ENCODE results near the gene NEDD9. TPM values are rescaled to one million over a fixed set of nuclear protein-coding genes. Genes with fewer than 3 reads are reported as not detected.

NEDD9 gene
- total RNA-seq, 1 donor from 2014 or later: 39.1 TPM

DNA sequence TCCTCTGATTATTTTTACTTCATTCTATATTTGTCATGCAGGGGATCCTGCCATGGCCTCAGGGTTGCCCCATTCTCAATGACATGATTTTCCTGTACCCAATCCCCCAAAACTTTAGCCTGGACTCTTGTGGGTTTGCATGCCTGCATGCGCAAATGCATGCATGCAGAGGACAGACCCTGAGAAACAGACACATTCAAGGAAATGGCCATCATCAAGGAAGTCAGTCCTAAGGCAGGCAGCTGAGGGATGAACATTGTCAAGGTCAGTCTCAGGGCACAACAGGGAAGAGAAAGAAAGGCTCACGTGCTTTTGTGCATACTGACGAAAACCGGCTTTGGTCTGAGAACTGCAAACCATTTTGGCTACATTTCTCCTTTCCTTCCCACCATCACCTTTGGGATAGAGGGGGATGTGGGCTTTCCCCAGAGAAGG, 13.1 kb downstream of the NEDD9 start:
- no peak for DNase-seq (ENCODE audit: low spot score in 2 of 2)
- FAIRE-seq: no peak

DNA sequence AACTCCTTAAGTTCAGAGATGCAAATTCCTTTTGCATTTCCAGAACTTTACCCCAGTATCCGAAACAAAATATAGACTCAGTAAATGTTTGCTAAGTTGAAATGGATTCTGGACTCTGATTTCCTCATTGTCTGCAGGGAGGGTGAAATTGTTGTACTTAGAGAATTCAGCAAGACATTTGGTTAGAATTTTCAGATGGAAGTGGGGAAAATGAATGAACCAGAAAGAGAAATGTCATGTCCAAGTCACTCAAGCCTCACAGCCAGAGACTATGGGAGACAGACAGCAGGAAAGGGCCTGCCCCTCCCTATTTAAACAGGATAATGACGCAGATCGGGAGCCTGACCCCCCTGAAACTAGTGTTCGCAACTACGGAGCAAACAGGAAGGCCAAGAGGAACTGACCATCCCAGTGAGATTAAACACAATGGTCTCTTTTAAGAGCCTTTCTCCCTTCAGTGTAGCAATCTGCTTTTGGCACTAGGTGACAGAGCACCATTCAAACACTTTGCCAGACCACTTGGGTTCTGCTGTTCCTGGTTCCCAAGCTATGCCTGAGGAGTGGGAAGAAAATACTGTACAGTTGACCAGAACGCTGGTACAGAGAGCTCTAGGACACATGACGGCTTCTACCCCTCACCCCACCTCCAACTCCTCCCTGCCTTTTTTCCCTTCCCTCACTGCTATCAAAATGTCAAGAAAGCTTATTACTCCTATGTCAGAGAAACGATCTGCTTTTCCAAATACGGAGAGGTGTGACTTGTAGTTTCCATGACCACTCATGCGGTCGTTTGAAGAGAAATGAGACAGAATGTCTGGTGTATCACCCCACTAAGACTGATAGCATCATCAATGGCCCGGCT, 13.7 kb downstream of the NEDD9 start:
- DNase-seq (ENCODE audit: low spot score in 2 of 2) (no peak), FAIRE-seq (no peak)

DNA sequence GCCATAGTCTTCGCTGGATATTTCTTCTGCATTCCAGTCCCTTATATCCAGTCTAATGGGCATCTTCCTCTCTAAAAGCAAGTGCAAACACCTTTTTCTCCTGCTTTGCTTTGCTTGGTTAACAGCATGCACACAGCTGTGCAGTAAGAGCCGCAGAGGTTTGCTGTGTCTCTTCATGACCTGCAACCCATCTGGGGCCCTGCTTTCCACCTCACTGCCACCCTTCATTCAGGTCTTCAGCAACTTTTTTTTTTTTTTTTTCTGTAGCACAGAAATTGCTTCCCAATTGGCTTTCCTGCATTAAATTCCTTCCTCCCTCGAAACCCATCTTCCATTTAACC, 14.4 kb downstream of the NEDD9 start:
- DNase-seq (ENCODE audit: low spot score in 2 of 2) (no peak), FAIRE-seq (no peak)

DNA sequence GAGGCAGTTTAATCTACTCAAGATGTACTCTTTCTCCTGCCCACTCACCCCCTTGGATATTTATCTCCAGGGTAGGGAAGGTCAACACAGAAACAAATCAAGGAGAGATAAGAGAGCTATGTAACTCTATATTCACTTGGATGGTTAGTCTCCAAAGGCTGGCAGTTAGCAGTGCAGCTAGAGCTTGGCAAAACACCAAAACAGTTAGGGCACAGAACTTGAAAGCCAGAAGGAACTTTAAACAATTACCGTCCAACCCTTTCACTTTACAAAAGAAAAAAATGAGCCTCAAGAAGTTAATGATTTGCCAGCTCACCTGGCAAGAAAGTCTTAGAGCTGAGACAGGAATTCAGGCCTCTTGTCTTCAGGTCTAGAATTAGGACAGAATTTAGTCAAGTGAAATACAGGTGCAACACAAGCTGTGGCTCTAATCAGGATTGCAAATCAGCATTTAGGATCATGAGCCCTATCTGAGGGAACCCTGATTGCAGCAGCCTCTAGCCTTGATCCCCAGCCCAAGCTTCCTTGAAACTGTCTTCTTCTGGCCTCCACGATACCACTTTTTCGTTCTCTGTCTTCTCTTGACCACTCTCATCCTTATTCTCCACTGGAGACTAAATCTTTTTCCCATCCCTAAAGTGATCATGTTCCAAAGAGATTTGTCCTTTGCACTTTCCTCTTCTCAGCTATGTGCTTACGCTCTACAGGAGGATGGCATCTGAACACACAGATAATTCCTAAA, 14.9 kb downstream of the NEDD9 start:
- FAIRE-seq: no peak
- no peak for DNase-seq (ENCODE audit: low spot score in 2 of 2)

DNA sequence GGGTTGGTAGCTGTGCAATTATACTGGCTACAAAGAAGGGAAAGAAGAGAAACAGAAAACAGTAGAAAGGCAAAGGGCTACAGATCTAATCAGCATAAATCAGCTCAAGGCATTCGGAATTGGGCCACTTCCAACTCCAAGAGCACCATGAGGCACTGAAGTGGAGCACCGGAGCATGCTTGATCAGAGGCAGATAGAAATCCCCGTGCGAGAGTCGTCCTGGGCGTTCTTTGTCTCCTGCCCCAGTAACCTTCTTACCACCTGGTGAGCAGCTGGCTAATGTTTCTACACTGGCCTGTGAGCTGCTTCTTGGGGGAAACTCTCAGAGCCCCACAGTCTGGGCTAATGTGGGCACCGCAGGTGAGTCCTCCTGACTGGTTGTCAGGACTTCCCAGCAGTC, 16.7 kb downstream of the NEDD9 start:
- DNase-seq (ENCODE audit: low spot score in 2 of 2) (no peak), FAIRE-seq (no peak)

DNA sequence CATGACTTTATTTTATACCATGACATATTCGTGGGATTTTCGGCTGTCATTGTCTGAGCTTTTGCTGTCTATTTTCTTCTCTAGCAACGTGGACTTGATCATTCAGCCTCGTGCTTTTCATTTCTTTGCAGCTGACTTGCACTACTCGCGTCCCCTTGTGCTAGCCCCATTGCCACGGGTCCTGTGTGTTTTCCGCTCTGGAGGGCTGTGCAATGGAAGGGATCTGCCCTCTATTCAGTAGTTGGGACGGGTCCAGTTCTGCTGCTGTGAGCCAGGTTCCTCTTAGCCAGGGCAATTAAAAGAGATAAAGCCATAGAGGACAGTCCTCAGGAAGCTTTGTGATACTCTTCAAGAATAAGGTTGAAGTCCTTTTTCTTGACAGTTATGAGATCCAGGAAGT, 17.6 kb downstream of the NEDD9 start:
- no peak for DNase-seq (ENCODE audit: low spot score in 2 of 2)
- FAIRE-seq: no peak

DNA sequence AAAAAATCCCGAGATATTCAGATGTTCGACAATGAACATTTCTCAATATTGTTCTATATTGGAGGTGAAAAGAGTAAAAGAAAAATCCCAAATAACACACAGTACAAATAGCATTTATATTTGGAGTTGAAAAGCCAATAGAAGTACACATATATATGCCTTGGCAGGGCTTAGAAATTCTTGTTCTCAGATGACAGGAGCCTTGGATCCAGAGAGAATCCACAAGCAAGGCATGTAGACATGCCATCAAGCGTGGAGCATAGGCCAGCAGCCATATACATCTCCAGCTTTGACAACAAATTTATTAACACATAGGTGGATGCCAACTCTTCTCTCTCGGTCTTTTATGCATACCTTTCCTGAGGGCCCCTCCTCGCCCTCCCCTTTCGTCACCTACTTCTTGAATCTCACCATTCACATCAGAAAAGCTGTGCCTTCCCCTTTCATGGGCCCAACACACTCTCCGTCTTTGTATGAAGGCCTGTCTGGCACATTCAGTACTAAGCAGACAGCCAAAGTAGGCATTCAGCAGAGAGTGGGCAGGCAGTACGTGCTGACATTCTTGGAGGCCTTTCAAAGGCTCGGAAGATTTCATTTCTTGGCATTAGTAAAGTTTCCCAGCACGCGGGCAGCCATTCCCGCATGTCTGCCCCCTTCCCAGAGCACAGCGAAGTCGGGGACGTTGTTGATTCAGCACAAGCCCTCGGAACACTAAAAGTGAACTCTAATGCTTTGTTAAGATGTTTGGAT, 18.2 kb downstream of the NEDD9 start:
- no peak for FAIRE-seq
- DNase-seq (ENCODE audit: low spot score in 2 of 2): no peak

DNA sequence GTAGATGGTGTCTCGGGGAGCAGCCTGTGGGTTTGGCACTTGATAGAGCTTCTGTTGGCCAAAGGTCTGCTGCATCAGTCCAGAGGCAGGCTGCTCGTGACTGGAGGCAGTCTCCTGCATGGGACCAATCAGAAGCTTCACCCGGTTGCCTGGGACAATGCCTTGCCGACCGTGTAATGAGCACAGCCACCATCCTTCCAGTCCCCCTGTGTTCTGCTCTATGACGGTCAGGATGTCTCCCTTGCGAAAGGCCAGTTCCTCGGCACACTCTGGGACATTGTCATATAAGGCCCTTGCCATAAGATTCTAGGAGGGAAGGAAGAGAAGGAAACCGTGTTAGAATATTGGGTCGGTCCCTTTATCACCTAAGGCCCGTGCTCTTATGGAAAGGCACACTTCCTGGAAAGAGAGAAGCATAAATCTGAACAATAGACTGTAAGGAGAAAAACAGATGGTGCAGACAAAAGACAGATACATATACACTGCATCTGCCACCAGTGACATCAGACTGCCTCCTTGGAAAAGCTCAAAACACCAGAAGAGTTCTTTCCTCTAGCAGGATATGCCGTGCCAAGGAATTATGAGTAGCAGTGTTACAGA, 18.9 kb downstream of the NEDD9 start:
- DNase-seq (ENCODE audit: low spot score in 2 of 2): no peak
- FAIRE-seq: no peak

DNA sequence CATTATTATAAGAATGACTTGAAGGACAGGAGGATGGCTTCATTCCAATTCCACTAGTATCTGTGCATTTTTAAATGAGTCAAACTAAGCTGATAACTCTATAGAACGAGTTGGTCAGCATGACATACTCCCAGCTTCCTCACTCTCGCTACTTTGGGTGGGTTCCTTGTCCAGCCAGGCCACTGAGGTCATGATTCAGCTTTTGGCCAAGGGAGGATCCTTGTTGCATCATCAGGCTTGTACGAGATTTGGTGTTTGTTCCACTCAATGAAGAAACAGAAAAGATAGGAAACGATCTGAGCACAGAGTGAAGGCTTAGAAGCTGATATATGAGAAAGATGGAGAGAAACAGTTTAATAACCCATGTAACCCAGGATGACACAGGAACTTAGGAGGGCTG, 19.8 kb downstream of the NEDD9 start:
- FAIRE-seq: no peak

DNA sequence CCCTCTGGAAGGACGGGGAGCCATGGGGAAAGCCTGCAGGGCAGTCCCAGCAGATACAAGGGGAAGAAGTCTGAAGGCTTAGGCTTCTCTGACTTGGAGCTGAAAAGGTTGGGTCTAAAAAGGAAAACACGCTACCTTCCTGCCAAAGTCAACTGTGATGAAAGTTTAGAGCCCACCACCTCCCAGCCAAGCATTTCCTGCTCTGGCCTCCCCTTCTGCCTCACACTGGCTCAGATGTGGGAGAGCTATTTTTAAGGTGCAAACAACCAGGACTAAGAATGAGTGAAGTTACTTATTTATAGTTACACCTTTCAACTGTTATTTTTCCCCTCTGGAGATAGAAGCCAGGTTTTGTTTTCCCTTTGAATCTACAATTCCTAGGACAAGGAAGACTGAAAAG, 21.2 kb downstream of the NEDD9 start:
- FAIRE-seq (no peak), DNase-seq (ENCODE audit: low spot score in 2 of 2) (no peak)

More for the DNA sequence above, 19.8 kb downstream of the NEDD9 start:
- DNase-seq (ENCODE audit: low spot score in 2 of 2): no peak

DNA sequence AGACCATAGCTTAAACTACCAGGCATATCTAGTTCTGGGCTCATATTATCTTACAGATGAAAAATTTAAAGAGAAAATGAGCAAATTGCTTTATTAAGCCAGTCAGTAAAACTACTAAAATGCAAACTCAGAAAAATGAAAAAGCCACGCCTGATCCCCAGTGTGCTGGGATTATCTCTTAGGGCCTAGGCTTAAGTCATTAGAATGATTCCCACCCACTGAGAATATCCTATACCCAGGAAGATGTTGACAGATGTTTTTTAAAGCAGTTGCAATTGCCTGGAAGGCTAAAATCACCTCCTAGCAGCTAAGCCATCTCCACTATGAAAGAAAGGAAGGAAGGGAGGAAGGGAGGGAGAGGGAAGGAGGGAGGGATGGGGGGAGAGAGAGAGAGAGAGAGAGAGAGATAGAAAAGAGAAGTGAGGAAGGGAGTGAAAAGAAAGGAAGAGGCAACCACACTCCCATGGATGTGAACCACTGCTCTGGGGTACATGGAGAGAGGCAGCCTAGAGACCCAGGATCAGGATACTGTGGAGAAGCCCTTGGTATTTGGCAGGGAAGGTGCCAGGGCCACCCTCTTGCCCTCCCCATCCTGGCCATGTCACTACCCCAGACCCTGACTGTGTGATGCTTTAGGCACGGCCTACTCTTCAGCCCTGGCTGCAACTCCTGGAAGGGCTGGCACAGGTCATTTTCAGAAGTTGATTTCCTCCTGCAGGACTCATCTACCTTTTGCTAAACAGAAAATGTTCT, 21.9 kb downstream of the NEDD9 start:
- DNase-seq (ENCODE audit: low spot score in 2 of 2): no peak
- no peak for FAIRE-seq

DNA sequence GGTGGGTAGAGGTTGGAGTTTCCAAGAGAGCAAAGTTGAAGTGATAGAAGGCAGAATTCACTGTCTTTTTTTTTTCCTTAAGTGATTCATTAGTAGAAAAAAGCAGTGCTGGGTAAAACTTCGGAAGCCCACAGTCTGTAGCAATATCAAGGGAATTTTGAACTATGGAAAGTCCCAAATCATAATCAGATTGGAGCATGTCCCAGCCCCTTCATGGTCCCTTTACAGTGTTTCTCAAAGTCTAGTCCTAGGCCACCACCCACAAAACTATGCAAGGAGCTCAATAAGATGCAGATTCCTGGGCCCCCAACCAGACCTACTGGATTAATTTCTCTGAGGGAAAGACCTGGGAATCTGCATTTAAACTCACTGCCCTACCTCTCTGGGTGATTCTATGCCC, 22.6 kb downstream of the NEDD9 start:
- FAIRE-seq: no peak
- DNase-seq (ENCODE audit: low spot score in 2 of 2): no peak

DNA sequence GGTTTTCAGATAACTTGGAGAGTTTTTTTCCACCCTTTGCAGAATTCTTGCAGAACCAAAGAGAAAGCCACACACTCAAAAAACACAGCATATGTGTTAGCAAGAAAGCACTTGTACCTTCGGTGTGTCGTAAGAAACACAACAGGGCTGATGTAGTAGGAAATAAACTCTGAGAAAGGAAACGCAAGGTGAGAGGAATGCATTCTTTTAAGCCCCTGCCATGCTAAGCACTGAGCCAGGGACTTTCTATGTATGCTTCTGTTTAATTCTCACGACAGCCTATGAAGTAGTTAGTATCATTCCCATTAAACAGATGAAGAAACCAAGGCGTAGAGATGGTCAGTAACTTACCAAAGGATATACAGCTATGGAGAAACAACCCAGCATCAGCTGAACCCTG, 23.1 kb downstream of the NEDD9 start:
- DNase-seq (ENCODE audit: low spot score in 2 of 2) (no peak), FAIRE-seq (no peak)

DNA sequence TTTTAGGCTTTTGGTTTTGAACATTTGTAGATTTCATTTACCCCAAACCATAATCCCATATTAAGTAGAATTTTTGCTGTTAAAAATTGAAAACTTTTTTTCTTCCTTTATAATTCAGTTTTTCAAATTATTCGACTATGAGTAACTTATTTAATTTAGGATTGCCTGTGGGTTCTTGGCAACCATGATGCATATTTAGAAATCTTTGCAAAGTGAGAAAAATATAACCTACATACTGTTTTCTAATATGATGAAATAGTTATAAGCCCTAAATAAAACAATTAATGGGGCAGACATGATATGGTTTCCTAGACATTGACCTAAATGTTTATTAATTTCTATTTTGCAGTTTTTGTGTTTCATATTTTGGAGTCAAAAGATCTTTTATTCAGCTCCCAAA, 23.6 kb downstream of the NEDD9 start:
- DNase-seq (ENCODE audit: low spot score in 2 of 2): no peak
- FAIRE-seq: no peak

DNA sequence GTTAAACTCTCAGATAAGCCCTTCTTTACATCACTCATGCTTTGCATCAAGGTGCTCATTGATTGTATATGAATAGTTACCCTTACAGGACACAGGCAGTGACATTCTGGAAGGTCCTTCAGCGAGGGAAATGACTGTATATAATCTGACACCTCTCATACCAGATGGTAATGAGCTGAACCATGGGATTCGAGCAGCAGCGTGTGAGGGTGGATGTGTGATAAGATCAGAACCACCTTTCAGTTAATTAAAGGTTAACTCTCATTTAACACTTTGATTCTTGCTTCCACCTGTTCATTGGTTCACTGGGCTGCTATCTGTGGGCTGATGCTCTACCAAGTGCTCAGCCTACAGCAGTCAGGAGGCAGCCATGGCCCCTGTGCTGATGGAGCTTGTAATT, 24.2 kb downstream of the NEDD9 start:
- FAIRE-seq: no peak
- no peak for DNase-seq (ENCODE audit: low spot score in 2 of 2)

DNA sequence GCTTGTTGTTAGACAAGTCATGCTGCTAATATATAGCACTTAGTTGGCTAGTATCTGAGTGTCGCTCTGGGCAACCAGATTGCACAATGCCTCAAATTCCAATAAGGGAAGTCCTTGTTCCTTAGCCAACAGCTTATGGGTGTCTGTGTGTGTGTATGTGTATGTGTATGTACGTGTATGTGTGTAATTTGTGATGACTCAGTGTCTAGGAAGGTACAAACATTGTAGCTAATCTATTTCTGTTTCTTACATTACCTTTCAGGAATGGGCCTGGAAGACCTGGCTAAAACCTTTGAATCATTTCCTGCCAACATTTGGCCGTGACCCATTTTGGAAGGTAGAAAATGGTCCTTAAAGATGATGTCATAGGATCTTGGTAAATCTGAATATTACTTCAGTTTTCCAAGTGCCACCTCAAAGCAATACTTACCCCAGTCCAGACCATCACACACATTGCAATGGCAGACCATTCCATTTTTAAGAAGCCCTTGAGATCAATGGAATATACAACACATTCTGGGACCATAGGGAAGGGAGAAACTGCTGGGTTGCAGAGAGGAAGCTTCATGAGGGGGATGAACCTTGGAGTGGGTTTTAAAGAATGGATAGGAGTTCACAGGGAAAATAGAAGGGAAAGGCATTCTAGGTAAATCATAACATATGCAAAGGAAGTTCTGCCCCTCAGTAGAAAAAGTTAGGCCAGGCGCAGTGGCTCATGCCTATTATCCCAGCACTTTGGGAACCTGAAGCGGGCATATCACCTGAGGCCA, 25.1 kb downstream of the NEDD9 start:
- no peak for DNase-seq (ENCODE audit: low spot score in 2 of 2)
- no peak for FAIRE-seq

DNA sequence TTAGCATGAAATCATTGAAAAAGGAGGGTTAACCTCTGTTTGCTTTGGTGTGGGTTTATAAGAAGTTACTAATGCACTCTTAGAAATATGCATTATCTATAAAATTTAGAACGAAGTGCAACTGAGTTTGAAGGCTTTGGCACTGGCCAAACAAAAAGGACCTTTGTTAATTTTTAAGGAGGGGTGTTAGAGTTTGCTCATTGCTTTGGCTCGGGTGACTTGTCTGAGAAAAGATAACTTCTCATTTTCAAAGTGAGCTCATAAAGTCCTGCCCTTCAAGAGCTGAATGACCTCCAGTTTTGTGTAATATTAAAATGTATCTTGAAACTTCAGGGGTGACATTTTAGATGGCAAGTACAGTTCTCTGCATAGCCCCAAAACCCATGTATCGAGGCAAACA, 25.9 kb downstream of the NEDD9 start:
- FAIRE-seq (no peak), DNase-seq (ENCODE audit: low spot score in 2 of 2) (no peak)

DNA sequence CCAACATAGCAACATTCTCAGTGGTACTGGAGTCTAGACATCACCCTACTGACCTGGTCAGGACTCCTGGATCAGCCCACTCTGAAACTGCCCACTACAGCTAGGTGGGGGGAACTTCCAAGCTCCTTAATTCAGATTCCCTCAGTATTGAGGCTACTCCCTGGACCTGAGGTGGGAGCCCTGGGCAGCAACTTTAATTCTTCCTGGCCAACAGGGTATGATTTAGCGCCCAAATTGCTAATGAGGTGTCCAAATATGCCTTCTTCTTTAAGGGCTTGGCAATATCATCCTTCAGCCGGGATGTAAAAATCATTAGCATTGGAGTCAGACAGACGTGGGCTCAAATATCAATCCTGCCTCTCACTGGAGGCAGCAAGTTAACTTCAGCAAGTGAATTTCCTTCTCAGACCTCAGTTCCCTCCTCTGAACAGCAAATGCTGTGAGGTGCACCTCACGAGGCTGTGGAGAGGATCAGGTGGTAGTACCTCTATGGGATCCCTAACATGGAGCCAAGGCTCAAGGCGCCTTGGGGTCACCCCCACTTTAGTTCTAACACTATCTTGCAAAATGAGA, 27.6 kb downstream of the NEDD9 start:
- FAIRE-seq: no peak
- no peak for DNase-seq (ENCODE audit: low spot score in 2 of 2)

DNA sequence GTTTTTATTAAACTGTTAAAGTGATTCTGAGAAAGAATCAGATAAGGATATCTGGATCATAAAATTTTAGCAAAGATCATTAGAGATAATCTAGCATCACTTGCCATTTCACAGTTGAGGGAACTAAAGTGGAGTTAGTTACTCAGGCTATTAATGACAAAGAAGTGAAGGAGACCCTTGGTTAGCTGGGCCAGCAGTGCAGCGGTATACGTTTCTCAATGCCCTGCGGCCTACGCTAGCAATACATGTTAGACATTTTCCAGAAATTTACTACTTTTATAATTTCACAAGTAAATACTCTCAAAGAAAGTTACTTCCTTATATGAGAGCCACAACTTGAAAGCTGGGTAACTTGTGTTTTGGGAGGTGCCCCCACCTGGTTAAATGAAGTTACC, 28.5 kb downstream of the NEDD9 start:
- DNase-seq (ENCODE audit: low spot score in 2 of 2) (no peak), FAIRE-seq (no peak)
